ENCODE results near the gene CRYBG1. TPM values are rescaled to one million over a fixed set of nuclear protein-coding genes. Genes with fewer than 3 reads are reported as not detected.

The CRYBG1 gene
- polyA plus RNA-seq, 1 experiment = 0.75 TPM

GRCh38 chr6:106426250-106426970 lies 65.9 kb downstream of the CRYBG1 start:
- DNase-seq (ENCODE audit: low read depth) = no peak
- Histone ChIP-seq H3K4me3 (ENCODE audit: low read depth, low read length) (no peak overlapping the region), H3K36me3 (ENCODE audit: control insufficient read depth, insufficient read depth, low read length) (no peaks in the 10 kb centered on the region), H3K27me3 (ENCODE audit: control insufficient read depth, insufficient read depth, low read length) (peaks cover 6% of the 10 kb centered on the region)
- TF ChIP-seq, protein P1, sequence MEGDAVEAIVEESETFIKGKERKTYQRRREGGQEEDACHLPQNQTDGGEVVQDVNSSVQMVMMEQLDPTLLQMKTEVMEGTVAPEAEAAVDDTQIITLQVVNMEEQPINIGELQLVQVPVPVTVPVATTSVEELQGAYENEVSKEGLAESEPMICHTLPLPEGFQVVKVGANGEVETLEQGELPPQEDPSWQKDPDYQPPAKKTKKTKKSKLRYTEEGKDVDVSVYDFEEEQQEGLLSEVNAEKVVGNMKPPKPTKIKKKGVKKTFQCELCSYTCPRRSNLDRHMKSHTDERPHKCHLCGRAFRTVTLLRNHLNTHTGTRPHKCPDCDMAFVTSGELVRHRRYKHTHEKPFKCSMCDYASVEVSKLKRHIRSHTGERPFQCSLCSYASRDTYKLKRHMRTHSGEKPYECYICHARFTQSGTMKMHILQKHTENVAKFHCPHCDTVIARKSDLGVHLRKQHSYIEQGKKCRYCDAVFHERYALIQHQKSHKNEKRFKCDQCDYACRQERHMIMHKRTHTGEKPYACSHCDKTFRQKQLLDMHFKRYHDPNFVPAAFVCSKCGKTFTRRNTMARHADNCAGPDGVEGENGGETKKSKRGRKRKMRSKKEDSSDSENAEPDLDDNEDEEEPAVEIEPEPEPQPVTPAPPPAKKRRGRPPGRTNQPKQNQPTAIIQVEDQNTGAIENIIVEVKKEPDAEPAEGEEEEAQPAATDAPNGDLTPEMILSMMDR (IDR thresholded peaks at IDR 0.05; ENCODE audit: insufficient read depth, low read depth, low read length) = no peak
- ChIA-PET CTCF (interaction anchor here (0.6 to 1.3 kb wide), 2 partner anchors 15 to 87 kb away, joined by 3 read pairs; no protein-coding TSS in a partner anchor), POLR2A (no interaction called here)

GRCh38 chr6:106430466-106430865 lies 69.9 kb downstream of the CRYBG1 start:
- ChIA-PET CTCF (interaction anchor here (0.7 to 1.0 kb wide), 2 partner anchors 12 to 136 kb away, joined by 3 read pairs; no protein-coding TSS in a partner anchor), POLR2A (no interaction called here)
- DNase-seq (ENCODE audit: low read depth) = no peak
- Histone ChIP-seq H3K27me3 (ENCODE audit: control insufficient read depth, insufficient read depth, low read length) (peaks cover 6% of the 10 kb centered on the region), H3K4me3 (ENCODE audit: low read depth, low read length) (no peak overlapping the region), H3K36me3 (ENCODE audit: control insufficient read depth, insufficient read depth, low read length) (no peaks in the 10 kb centered on the region)
- TF ChIP-seq, protein P1 (IDR thresholded peaks at IDR 0.05; ENCODE audit: insufficient read depth, low read depth, low read length) = no peak

- CTCF ChIA-PET = no interaction called here
Observed at GRCh38 chr6:106431405-106431804, 70.9 kb downstream of the CRYBG1 start.

DNA sequence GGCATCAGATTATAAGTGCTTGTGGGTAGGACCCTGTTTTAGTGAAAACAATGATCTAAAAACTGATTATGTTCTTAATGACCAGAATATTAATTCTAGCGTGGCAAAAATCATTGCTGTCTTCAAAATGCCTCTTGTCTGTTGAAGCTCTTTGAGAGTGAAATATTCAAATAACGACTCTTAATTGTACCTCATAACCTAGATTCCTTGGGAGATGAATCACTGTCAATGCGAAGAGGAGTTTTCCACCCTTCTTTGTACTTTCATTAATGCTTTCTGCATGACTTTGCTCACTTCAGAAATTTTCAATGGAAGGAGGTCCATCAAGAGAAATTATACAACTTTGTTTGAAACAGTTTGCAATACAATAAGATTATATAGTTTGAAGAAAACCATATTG lies 71.5 kb downstream of the CRYBG1 start:
- ChIA-PET CTCF (interaction anchor here (0.6 to 0.8 kb wide), 2 partner anchors 13 to 109 kb away, joined by 3 read pairs; no protein-coding TSS in a partner anchor), POLR2A (no interaction called here)
- H3K36me3 ChIP-seq (ENCODE audit: control insufficient read depth, insufficient read depth, low read length) = no peaks in the 10 kb centered on the region
- no peak for DNase-seq (ENCODE audit: low read depth)
- H3K27me3 ChIP-seq (ENCODE audit: control insufficient read depth, insufficient read depth, low read length) = peaks cover 5% of the 10 kb centered on the region
- TF ChIP-seq, protein P1 (IDR thresholded peaks at IDR 0.05; ENCODE audit: insufficient read depth, low read depth, low read length) = no peak
- no peak overlapping the region for H3K4me3 ChIP-seq (ENCODE audit: low read depth, low read length)

More at GRCh38 chr6:106431405-106431804, 70.9 kb downstream of the CRYBG1 start:
- H3K4me3 ChIP-seq (ENCODE audit: low read depth, low read length) = no peak overlapping the region
- TF ChIP-seq, protein P1 (IDR thresholded peaks at IDR 0.05; ENCODE audit: insufficient read depth, low read depth, low read length) = no peak
- POLR2A ChIA-PET = no interaction called here
- H3K36me3 ChIP-seq (ENCODE audit: control insufficient read depth, insufficient read depth, low read length) = no peaks in the 10 kb centered on the region
- no peak for DNase-seq (ENCODE audit: low read depth)
- H3K27me3 ChIP-seq (ENCODE audit: control insufficient read depth, insufficient read depth, low read length) = peaks cover 6% of the 10 kb centered on the region

GRCh38 chr6:106434530-106434929 lies 74.0 kb downstream of the CRYBG1 start:
- H3K4me3 ChIP-seq (ENCODE audit: low read depth, low read length) = no peak overlapping the region
- no peak for DNase-seq (ENCODE audit: low read depth)
- no peaks in the 10 kb centered on the region for H3K36me3 ChIP-seq (ENCODE audit: control insufficient read depth, insufficient read depth, low read length)
- peaks cover 3% of the 10 kb centered on the region for H3K27me3 ChIP-seq (ENCODE audit: control insufficient read depth, insufficient read depth, low read length)
- TF ChIP-seq, protein P1 (IDR thresholded peaks at IDR 0.05; ENCODE audit: insufficient read depth, low read depth, low read length) = no peak
- POLR2A ChIA-PET = no interaction called here
- CTCF ChIA-PET = no interaction called here

Measured in BJ (cell line).